Neural progenitor cell (in vitro differentiated cells): ENCODE measurements around the gene DRAXIN. TPM values are rescaled to one million over a fixed set of nuclear protein-coding genes. Genes with fewer than 3 reads are reported as not detected.

ENCODE experiments used
- DNase-seq: peaks from one replicate; pipeline ENCODE4 v3.0.0-alpha.2; 2016; ENCODE audit warnings: low spot score
- H2AFZ ChIP-seq: fragments of 200-600 bp; sonication (generic); replicated peaks from 2 replicates; pipeline ENCODE4 v1.6.1; 2016; ENCODE audit warnings: antibody characterized with exemption
- H3F3A ChIP-seq: fragments of 200-600 bp; sonication (generic); 2 replicates; pipeline ENCODE4 v1.6.1; 2016; ENCODE audit warnings: antibody characterized with exemption, low read depth
- H3K27ac ChIP-seq: fragments of 200-600 bp; sonication (generic); 2 replicates; pipeline ENCODE4 v1.5.1; 2016; ENCODE audit warnings: mild to moderate bottlenecking
- H3K27me3 ChIP-seq: fragments of 200-600 bp; sonication (generic); 2 replicates; pipeline ENCODE4 v1.6.1; 2016; ENCODE audit warnings: mild to moderate bottlenecking, moderate library complexity
- H3K36me3 ChIP-seq: fragments of 200-600 bp; sonication (generic); 2 replicates; pipeline ENCODE4 v1.5.1; 2016
- H3K4me1 ChIP-seq: fragments of 200-600 bp; sonication (generic); 2 replicates; pipeline ENCODE4 v1.6.1; 2016; ENCODE audit warnings: mixed run types
- H3K4me2 ChIP-seq: fragments of 200-600 bp; sonication (generic); 2 replicates; pipeline ENCODE4 v1.6.1; 2016
- H3K4me3 ChIP-seq: fragments of 200-600 bp; sonication (generic); 2 replicates; pipeline ENCODE4 v1.5.1; 2016
- H3K79me2 ChIP-seq: fragments of 200-600 bp; sonication (generic); 2 replicates; pipeline ENCODE4 v1.6.1; 2016; ENCODE audit warnings: low read depth
- H3K9ac ChIP-seq: fragments of 200-600 bp; sonication (generic); 2 replicates; pipeline ENCODE4 v1.6.1; 2016
- H3K9me3 ChIP-seq: fragments of 200-600 bp; sonication (generic); 2 replicates; pipeline ENCODE4 v1.5.1; 2016; ENCODE audit warnings: low read depth
- H4K20me1 ChIP-seq: fragments of 200-600 bp; sonication (generic); 2 replicates; pipeline ENCODE4 v1.6.1; 2016; ENCODE audit warnings: low read depth
- H3K27ac Mint-ChIP-seq: 3 replicates; pipeline ENCODE4 v1.8.0; 2021; ENCODE audit warnings: mixed read lengths
- H3K27me3 Mint-ChIP-seq: 2 replicates; pipeline ENCODE4 v1.8.0; 2022; ENCODE audit warnings: low read depth, mild to moderate bottlenecking, inconsistent platforms, moderate library complexity, mixed read lengths; ENCODE audit not compliant: insufficient read depth
- H3K36me3 Mint-ChIP-seq: 3 replicates; pipeline ENCODE4 v1.8.0; 2021; ENCODE audit warnings: mixed read lengths
- H3K4me1 Mint-ChIP-seq: 3 replicates; pipeline ENCODE4 v1.8.0; 2021; ENCODE audit warnings: mixed read lengths
- H3K4me3 Mint-ChIP-seq: 3 replicates; pipeline ENCODE4 v1.8.0; 2021; ENCODE audit warnings: mild to moderate bottlenecking, moderate library complexity, mixed read lengths
- H3K9me3 Mint-ChIP-seq: 3 replicates; pipeline ENCODE4 v1.8.0; 2020; ENCODE audit warnings: mixed read lengths
- EZH2 ChIP-seq: fragments of 200-600 bp; sonication (generic); IDR thresholded peaks from 2 replicates; pipeline ENCODE4 v1.6.1; 2017; ENCODE audit warnings: antibody characterized with exemption, mild to moderate bottlenecking, moderate library complexity
- EZH2phosphoT487 ChIP-seq: fragments of 200-600 bp; sonication (generic); IDR thresholded peaks from 2 replicates; pipeline ENCODE4 v1.6.1; 2017; ENCODE audit warnings: antibody characterized with exemption
- total RNA-seq: library from RNA; depleted of rRNA; stranded (reverse); fragments of >200 nt; gene quantifications from 2 replicates; pipeline ENCODE4 v1.2.3, GENCODE V29; 2015; ENCODE audit warnings: low replicate concordance
- TF ChIP-seq, protein P1 (sequence below): fragments of 200-600 bp; sonication (generic); IDR thresholded peaks from 2 replicates; pipeline ENCODE4 v1.5.1; 2017; ENCODE audit warnings: antibody characterized with exemption, mild to moderate bottlenecking

Gene DRAXIN
- total RNA-seq, 1 donor from 2014 or later = 27.1 TPM

DNA sequence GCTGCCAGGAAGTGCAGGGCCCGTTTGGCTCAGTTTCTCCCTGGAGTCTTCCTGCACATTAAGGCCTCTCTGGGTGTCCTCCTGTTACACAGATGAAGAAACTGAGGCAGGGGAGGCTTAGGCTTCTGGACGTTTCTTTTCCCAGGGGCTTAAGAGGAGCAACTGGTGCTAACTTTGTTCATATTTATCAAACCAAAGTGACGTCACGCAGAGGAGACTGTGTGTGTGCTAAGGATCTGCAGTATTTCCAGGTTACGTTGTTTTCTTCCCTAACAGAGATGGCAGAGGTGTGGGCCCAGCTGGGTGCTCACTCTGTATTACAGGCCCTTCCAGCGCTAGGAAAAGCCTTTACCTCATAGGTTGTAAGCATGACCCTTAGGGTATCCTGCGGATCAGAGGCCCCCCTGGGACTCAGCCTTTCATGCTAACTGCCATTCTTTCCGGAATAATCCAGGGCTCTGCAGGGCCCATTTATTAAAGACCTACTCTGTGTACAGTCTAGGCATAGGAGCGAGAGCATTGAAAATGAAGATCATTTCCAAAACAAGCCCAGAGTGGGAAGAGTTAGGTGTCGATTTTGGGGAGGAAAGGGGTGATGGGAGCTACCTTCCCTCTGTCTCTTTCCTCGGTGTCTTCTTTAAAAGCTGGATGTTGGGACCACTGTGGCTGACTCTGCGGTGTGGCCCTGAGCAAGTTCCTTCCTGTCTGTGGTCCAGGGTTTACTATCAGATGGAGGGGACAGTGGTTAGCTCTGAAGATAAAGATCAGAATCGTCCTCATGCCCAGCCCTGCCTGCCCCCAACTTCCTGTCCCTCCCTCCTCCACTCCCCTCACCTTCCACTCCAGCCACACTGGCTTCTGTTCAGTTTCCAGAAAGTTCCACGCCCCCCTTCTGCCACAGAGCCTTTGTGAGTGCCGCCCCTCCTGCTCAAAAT lies 49.0 kb downstream of the DRAXIN start:
- H3K27me3 ChIP-seq = no peaks in the 10 kb centered on the region
- no peaks in the 10 kb centered on the region for H3K36me3 Mint-ChIP-seq
- H3K9me3 ChIP-seq = no peaks in the 10 kb centered on the region
- no peak overlapping the region for H3K4me3 ChIP-seq
- H2AFZ ChIP-seq = no peak overlapping the region
- H3K79me2 ChIP-seq = peaks cover 4% of the 10 kb centered on the region
- no peak for DNase-seq
- no peaks in the 10 kb centered on the region for H4K20me1 ChIP-seq
- no peak overlapping the region for H3K4me3 Mint-ChIP-seq
- no peak overlapping the region for H3K27ac ChIP-seq
- H3K9me3 Mint-ChIP-seq = no peaks in the 10 kb centered on the region
- H3K9ac ChIP-seq = peak overlapping the region; percentile 25
- no peaks in the 10 kb centered on the region for H3K36me3 ChIP-seq
- H3F3A ChIP-seq = peaks cover 11% of the 10 kb centered on the region
- TF ChIP-seq EZH2phosphoT487 (no peak), EZH2 (no peak)
- TF ChIP-seq, protein P1, sequence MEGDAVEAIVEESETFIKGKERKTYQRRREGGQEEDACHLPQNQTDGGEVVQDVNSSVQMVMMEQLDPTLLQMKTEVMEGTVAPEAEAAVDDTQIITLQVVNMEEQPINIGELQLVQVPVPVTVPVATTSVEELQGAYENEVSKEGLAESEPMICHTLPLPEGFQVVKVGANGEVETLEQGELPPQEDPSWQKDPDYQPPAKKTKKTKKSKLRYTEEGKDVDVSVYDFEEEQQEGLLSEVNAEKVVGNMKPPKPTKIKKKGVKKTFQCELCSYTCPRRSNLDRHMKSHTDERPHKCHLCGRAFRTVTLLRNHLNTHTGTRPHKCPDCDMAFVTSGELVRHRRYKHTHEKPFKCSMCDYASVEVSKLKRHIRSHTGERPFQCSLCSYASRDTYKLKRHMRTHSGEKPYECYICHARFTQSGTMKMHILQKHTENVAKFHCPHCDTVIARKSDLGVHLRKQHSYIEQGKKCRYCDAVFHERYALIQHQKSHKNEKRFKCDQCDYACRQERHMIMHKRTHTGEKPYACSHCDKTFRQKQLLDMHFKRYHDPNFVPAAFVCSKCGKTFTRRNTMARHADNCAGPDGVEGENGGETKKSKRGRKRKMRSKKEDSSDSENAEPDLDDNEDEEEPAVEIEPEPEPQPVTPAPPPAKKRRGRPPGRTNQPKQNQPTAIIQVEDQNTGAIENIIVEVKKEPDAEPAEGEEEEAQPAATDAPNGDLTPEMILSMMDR = no peak
- no peak overlapping the region for H3K27ac Mint-ChIP-seq
- H3K4me1 Mint-ChIP-seq = peaks cover 28% of the 10 kb centered on the region
- H3K4me1 ChIP-seq = peaks cover 15% of the 10 kb centered on the region
- H3K4me2 ChIP-seq = no peak overlapping the region
- H3K27me3 Mint-ChIP-seq = no peaks in the 10 kb centered on the region

DNA sequence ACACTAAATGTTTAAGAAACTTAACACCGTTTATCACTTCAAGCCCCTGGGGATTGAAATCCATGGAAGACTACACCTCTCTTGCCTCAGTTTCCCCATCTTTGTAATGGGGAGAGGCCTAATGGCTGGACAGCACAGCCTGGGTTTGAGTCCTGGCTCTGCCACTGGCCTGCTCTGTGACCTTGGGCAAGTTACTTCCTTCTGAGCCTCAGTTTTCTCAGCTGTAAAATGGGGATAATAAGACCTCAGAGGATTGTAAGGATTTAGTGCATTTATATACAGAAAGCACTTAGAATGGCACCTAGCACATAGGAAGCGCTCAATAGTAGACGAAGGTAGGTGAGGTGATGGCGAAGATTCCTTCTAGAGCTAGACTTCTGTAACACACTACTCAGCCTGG lies 50.0 kb downstream of the DRAXIN start:
- no peak overlapping the region for H3K4me3 ChIP-seq
- no peak overlapping the region for H3K27ac ChIP-seq
- no peak overlapping the region for H3K9ac ChIP-seq
- no peaks in the 10 kb centered on the region for H3K27me3 ChIP-seq
- no peak overlapping the region for H2AFZ ChIP-seq
- H3K79me2 ChIP-seq = peaks cover 4% of the 10 kb centered on the region
- no peak overlapping the region for H3K4me2 ChIP-seq
- H3K9me3 ChIP-seq = no peaks in the 10 kb centered on the region
- H3K4me1 Mint-ChIP-seq = peaks cover 25% of the 10 kb centered on the region
- H3K36me3 ChIP-seq = no peaks in the 10 kb centered on the region
- no peaks in the 10 kb centered on the region for H4K20me1 ChIP-seq
- no peak overlapping the region for H3K27ac Mint-ChIP-seq
- H3K4me3 Mint-ChIP-seq = no peak overlapping the region
- H3K9me3 Mint-ChIP-seq = no peaks in the 10 kb centered on the region
- no peaks in the 10 kb centered on the region for H3K27me3 Mint-ChIP-seq
- no peak for DNase-seq
- H3K36me3 Mint-ChIP-seq = peaks cover 1% of the 10 kb centered on the region
- H3F3A ChIP-seq = peaks cover 11% of the 10 kb centered on the region
- TF ChIP-seq EZH2 = no peak
- TF ChIP-seq, protein P1 = no peak
- no peak for TF ChIP-seq EZH2phosphoT487
- peaks cover 15% of the 10 kb centered on the region for H3K4me1 ChIP-seq

DNA sequence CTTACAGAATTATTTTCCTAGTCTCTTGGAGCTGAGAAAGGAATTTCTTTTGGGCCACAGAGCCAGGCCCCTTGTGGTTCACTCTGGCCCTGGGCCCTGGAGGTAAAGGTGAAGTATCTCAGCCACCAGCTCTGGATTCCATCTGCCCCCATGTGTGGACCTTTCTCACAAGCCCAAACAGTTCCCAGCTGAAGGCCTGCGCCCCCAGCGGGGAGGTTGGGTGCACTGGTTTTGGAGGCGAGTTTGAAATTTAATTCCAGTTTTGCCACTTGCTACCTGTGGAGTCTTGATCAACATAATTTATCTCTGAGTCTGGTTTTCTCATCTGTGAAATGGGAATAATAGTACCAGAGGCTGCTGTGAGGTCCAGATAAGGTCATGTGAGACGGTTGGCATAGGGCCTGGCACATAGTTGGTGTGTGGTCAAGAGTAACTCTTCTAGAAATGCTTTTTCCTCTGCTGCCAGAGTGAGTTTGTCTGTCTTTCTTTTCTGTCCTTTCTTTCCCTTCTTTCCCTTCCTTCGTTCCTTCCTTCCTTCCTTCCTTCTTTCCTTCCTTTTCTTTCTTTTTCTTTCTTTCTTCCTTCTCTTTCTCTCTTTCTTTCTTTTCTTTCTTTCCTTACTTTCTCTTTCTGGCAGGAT lies 50.5 kb downstream of the DRAXIN start:
- Mint-ChIP-seq H3K9me3 (no peaks in the 10 kb centered on the region), H3K4me1 (peaks cover 22% of the 10 kb centered on the region), H3K4me3 (no peak overlapping the region), H3K27ac (no peak overlapping the region), H3K36me3 (peaks cover 7% of the 10 kb centered on the region), H3K27me3 (no peaks in the 10 kb centered on the region)
- Histone ChIP-seq H3K27ac (no peak overlapping the region), H3K4me1 (peaks cover 11% of the 10 kb centered on the region), H3K36me3 (no peaks in the 10 kb centered on the region), H4K20me1 (no peaks in the 10 kb centered on the region), H3K4me3 (no peak overlapping the region), H3K9me3 (no peaks in the 10 kb centered on the region), H3K4me2 (no peak overlapping the region), H3K27me3 (no peaks in the 10 kb centered on the region), H3K79me2 (peaks cover 3% of the 10 kb centered on the region), H3K9ac (no peak overlapping the region), H2AFZ (no peak overlapping the region), H3F3A (peaks cover 10% of the 10 kb centered on the region)
- TF ChIP-seq EZH2 (no peak), EZH2phosphoT487 (no peak)
- TF ChIP-seq, protein P1 = no peak
- DNase-seq = no peak
